ENCODE measurements around the gene ATG7.

Gene ATG7

GRCh38 chr3:11566478-11566877 is 294.3 kb downstream of the ATG7 start:
- Histone ChIP-seq H3K4me1 (ENCODE audit: control insufficient read depth, insufficient read depth, low read length) (no peaks in the 10 kb centered on the region), H3K9me3 (ENCODE audit: control insufficient read depth, insufficient read depth, low read depth, low read length) (no peaks in the 10 kb centered on the region), H3K27ac (ENCODE audit: extremely low read depth, low read depth, low read length) (no peak overlapping the region), H3K36me3 (ENCODE audit: control insufficient read depth in 2 of 2, insufficient read depth in 1 of 2, low read length in 2 of 2) (peaks cover 0 to 37% of the 10 kb centered on the region in 2 experiments; a peak in 2 of 3 replicates), H3K4me3 (ENCODE audit: low read depth, low read length) (no peak overlapping the region)
- TF ChIP-seq ZNF214 (tag by site-specific recombination; IDR thresholded peaks at IDR 0.05; ENCODE audit: borderline replicate concordance) (no peak), ZNF488 (tag by site-specific recombination; IDR thresholded peaks at IDR 0.05) (no peak), REPIN1 (tag by site-specific recombination; IDR thresholded peaks at IDR 0.05; ENCODE audit: low read depth) (no peak), ZNF155 (tag by site-specific recombination; IDR thresholded peaks at IDR 0.05) (no peak), ZNF169 (tag by site-specific recombination; IDR thresholded peaks at IDR 0.05) (no peak), MZF1 (tag by site-specific recombination; IDR thresholded peaks at IDR 0.05; ENCODE audit: borderline replicate concordance) (no peak), ZNF76 (tag by site-specific recombination; IDR thresholded peaks at IDR 0.05; ENCODE audit: borderline replicate concordance, low read depth) (no peak), FEZF1 (tag by site-specific recombination; IDR thresholded peaks at IDR 0.05) (no peak), ZNF18 (tag by site-specific recombination; IDR thresholded peaks at IDR 0.05) (no peak), ZNF274 (IDR thresholded peaks at IDR 0.05; ENCODE audit: low read length) (no peak), ZNF274 (tag by site-specific recombination; IDR thresholded peaks at IDR 0.05; ENCODE audit: borderline replicate concordance) (no peak), ZNF133 (tag by site-specific recombination; IDR thresholded peaks at IDR 0.05) (no peak), ZNF777 (tag by site-specific recombination; IDR thresholded peaks at IDR 0.05; ENCODE audit: borderline replicate concordance) (no peak), ZNF140 (tag by site-specific recombination; IDR thresholded peaks at IDR 0.05) (no peak), ZNF571 (tag by site-specific recombination; IDR thresholded peaks at IDR 0.05) (no peak), ZNF184 (tag by site-specific recombination; IDR thresholded peaks at IDR 0.05) (no peak), ZNF830 (tag by site-specific recombination; IDR thresholded peaks at IDR 0.05; ENCODE audit: low read depth) (no peak), PRDM6 (tag by site-specific recombination; IDR thresholded peaks at IDR 0.05) (no peak), MEIS1 (CRISPR knock-in tag; IDR thresholded peaks at IDR 0.05; ENCODE audit: borderline replicate concordance) (no peak), ZNF629 (tag by site-specific recombination; IDR thresholded peaks at IDR 0.05) (no peak), ZNF654 (tag by site-specific recombination; IDR thresholded peaks at IDR 0.05; ENCODE audit: low read depth) (no peak)
- CTCF ChIA-PET: no interaction called here
- POLR2A ChIA-PET: no interaction called here

- Histone ChIP-seq H3K27ac (ENCODE audit: extremely low read depth, low read depth, low read length) (no peak overlapping the region), H3K36me3 (ENCODE audit: control insufficient read depth in 2 of 2, insufficient read depth in 1 of 2, low read length in 2 of 2) (peaks cover 0 to 37% of the 10 kb centered on the region in 2 experiments; a peak in 2 of 3 replicates), H3K4me1 (ENCODE audit: control insufficient read depth, insufficient read depth, low read length) (no peaks in the 10 kb centered on the region), H3K4me3 (ENCODE audit: low read depth, low read length) (no peak overlapping the region), H3K9me3 (ENCODE audit: control insufficient read depth, insufficient read depth, low read depth, low read length) (no peaks in the 10 kb centered on the region)
- ChIA-PET POLR2A (no interaction called here), CTCF (interaction anchor here (0.9 kb wide), 1 partner anchor 237 kb away, joined by 4 read pairs; no protein-coding TSS in a partner anchor)
- TF ChIP-seq ZNF639 (tag by site-specific recombination; IDR thresholded peaks at IDR 0.05): no peak
- TF ChIP-seq ZNF239 (tag by site-specific recombination; IDR thresholded peaks at IDR 0.05): no peak
- TF ChIP-seq GLI2 (tag by site-specific recombination; IDR thresholded peaks at IDR 0.05; ENCODE audit: borderline replicate concordance, low read depth): no peak
- no peak for TF ChIP-seq KLF7 (tag by site-specific recombination; IDR thresholded peaks at IDR 0.05; ENCODE audit: borderline replicate concordance)
- TF ChIP-seq SP2 (tag by site-specific recombination; IDR thresholded peaks at IDR 0.05): no peak
- TF ChIP-seq ZNF324 (tag by site-specific recombination; IDR thresholded peaks at IDR 0.05): no peak
- TF ChIP-seq ZNF660 (tag by site-specific recombination; IDR thresholded peaks at IDR 0.05): no peak
- no peak for TF ChIP-seq ZNF776 (tag by site-specific recombination; IDR thresholded peaks at IDR 0.05; ENCODE audit: borderline replicate concordance)
- no peak for TF ChIP-seq TRIM28 (IDR thresholded peaks at IDR 0.05; ENCODE audit: borderline replicate concordance, low read length)
- no peak for TF ChIP-seq SETDB1 (IDR thresholded peaks at IDR 0.05; ENCODE audit: insufficient read length, low read length)
- no peak for TF ChIP-seq ZNF624 (tag by site-specific recombination; IDR thresholded peaks at IDR 0.05)
- no peak for TF ChIP-seq ZNF292 (tag by site-specific recombination; IDR thresholded peaks at IDR 0.05; ENCODE audit: borderline replicate concordance, low read depth)
- no peak for TF ChIP-seq ZXDB (tag by site-specific recombination; IDR thresholded peaks at IDR 0.05)
These were observed 294.7 kb downstream of the ATG7 start for GRCh38 chr3:11566916-11567315.
